ENCODE data around the gene NRSN2. TPM values are rescaled to one million over a fixed set of nuclear protein-coding genes. Genes with fewer than 3 reads are reported as not detected.

Gene NRSN2
- total and polyA plus RNA-seq, 2 donors (not counting 3 experiments of a cell fraction or from before 2014, with no cell fraction given): 36.9 to 64.1 TPM

GRCh38 chr20:361561-361960, 14.7 kb downstream of the NRSN2 start:
- no peak for FAIRE-seq
- dilution Hi-C loops (cut with MboI; ENCODE audit: extremely low pct_ligation_motif_present, low sequenced_read_pairs): no loop called here
- BruUV-seq (replicated peaks): no TSS peak
- no peak overlapping the region for H3K4me3 ChIP-seq (replicated peaks in 1 of 3; ENCODE audit: insufficient read depth in 1 of 3, low read depth in 1 of 3, low read length in 3 of 3)
- H3K27ac ChIP-seq (ENCODE audit: insufficient read depth, low read depth, low read length): no peak overlapping the region
- no peaks in the 10 kb centered on the region for H3K79me2 ChIP-seq (ENCODE audit: control insufficient read depth, insufficient read depth, low read length)
- CTCF ChIA-PET: interaction anchor here (0.9 to 4.6 kb wide), 10 partner anchors 8 to 101 kb away, joined by 3 to 41 read pairs (median 6); partner anchors contain the start of genes TBC1D20 and TRIB3
- no peak overlapping the region for H2AFZ ChIP-seq (ENCODE audit: low read depth, low read length)
- H3K4me2 ChIP-seq (ENCODE audit: insufficient read depth, low read length): no peak overlapping the region
- no peaks in the 10 kb centered on the region for H3K9me1 ChIP-seq (replicated peaks; ENCODE audit: control insufficient read depth, extremely low read depth, insufficient read depth, low read length)
- no peaks in the 10 kb centered on the region for H3K9me3 ChIP-seq (replicated peaks; ENCODE audit: control insufficient read depth, insufficient read depth, low read length)
- intact Hi-C loops (cut with micrococcal nuclease): no loop called here
- no peaks in the 10 kb centered on the region for H4K20me1 ChIP-seq (replicated peaks; ENCODE audit: control insufficient read depth, extremely low read depth, insufficient read depth, low read length)
- TF ChIP-seq GATA2 (IDR thresholded peaks at IDR 0.05; ENCODE audit: insufficient read depth, insufficient read length, low read depth, low read length) (no peak), CTCF (IDR thresholded peaks at IDR 0.05; ENCODE audit: extremely low read depth in 1 of 2, insufficient read depth in 1 of 2, low read depth in 1 of 2, low read length in 2 of 2) (no peak), JUN (IDR thresholded peaks at IDR 0.05; ENCODE audit: borderline replicate concordance, insufficient read depth, insufficient read length, low read depth) (no peak), FOS (IDR thresholded peaks at IDR 0.05; ENCODE audit: borderline replicate concordance, insufficient read depth, low read length) (no peak), POLR2AphosphoS5 (IDR thresholded peaks at IDR 0.05; ENCODE audit: insufficient read depth, low read depth, low read length) (no peak), POLR2A (IDR thresholded peaks at IDR 0.05; ENCODE audit: low read depth, low read length) (no peak), EZH2 (IDR thresholded peaks at IDR 0.05; ENCODE audit: borderline replicate concordance, low read depth, low read length, severe bottlenecking) (no peak), MAX (IDR thresholded peaks at IDR 0.05; ENCODE audit: insufficient read depth, insufficient read length) (no peak), MYC (IDR thresholded peaks at IDR 0.05; ENCODE audit: low read depth, low read length) (no peak)
- no peak overlapping the region for H3K9ac ChIP-seq (replicated peaks; ENCODE audit: extremely low read depth, insufficient read depth, low read length)
- H3K36me3 ChIP-seq (ENCODE audit: control insufficient read depth in 2 of 2, extremely low read depth in 1 of 2, insufficient read depth in 2 of 2, low read length in 2 of 2): no peaks in the 10 kb centered on the region
- POLR2A ChIA-PET: interaction anchor here (1.6 kb wide), 1 partner anchor 14 kb away, joined by 3 read pairs; no protein-coding TSS in a partner anchor
- peaks cover 7% of the 10 kb centered on the region for H3K4me1 ChIP-seq (ENCODE audit: control insufficient read depth, extremely low read depth, insufficient read depth, low read length)
- DNase-seq (ENCODE audit: low read depth, low spot score): no peak
- no peaks in the 10 kb centered on the region for H3K27me3 ChIP-seq (ENCODE audit: control insufficient read depth in 2 of 2, insufficient read depth in 2 of 2, low read length in 2 of 2)
